IMR-90 (cell line): ENCODE data around the gene TMEM163. TPM values are rescaled to one million over a fixed set of nuclear protein-coding genes. Genes with fewer than 3 reads are reported as not detected.

Experiments used
- ATAC-seq: fragments of 200-7000 bp; cut with Tn5 transposase; 2 replicates; pipeline ENCODE4 v1.9.1; 2020; ENCODE audit warnings: low read depth, mild to moderate bottlenecking, moderate library complexity
- BruUV-seq: library from RNA; stranded (reverse); fragments of 400-500 nt; replicated peaks from 2 replicates; lab custom pipeline; 2021; lab: Mats Ljungman, UMichigan
- CTCF ChIA-PET: fragments of 300-600 bp; formaldehyde crosslinking; extraction: SDS; loops from one replicate; lab custom pipeline; 2021; ENCODE audit warnings: antibody characterized with exemption; lab: Yijun Ruan, JAX
- POLR2A ChIA-PET: fragments of 300-600 bp; sonication (Branson Sonifier 250); formaldehyde crosslinking; loops from one replicate; lab custom pipeline; 2022; ENCODE audit warnings: antibody characterized with exemption; ENCODE audit not compliant: unreplicated experiment; lab: Charles Lee
- DNase-seq: peaks from one replicate; pipeline ENCODE4 v3.0.0; 2013
- H2AFZ ChIP-seq: replicated peaks from 2 replicates; pipeline ENCODE3; 2013; ENCODE audit warnings: low read length, mild to moderate bottlenecking; ENCODE audit not compliant: poor library complexity
- H2AK5ac ChIP-seq: 2 replicates; pipeline ENCODE4 v1.6.1; 2013; ENCODE audit warnings: low read depth, low read length, inconsistent platforms
- H2AK9ac ChIP-seq: replicated peaks from 2 replicates; pipeline ENCODE3; 2013; ENCODE audit warnings: mild to moderate bottlenecking, low read depth, low read length, moderate library complexity; ENCODE audit not compliant: poor library complexity
- H2BK120ac ChIP-seq: 2 replicates; pipeline ENCODE4 v1.6.1; 2013; ENCODE audit warnings: low read depth, low read length, inconsistent platforms
- H2BK15ac ChIP-seq: 3 replicates; pipeline ENCODE4 v1.6.1; 2013; ENCODE audit warnings: low read depth, low read length, inconsistent platforms
- H2BK20ac ChIP-seq: 2 replicates; pipeline ENCODE4 v1.6.1; 2013; ENCODE audit warnings: low read depth, mild to moderate bottlenecking, inconsistent platforms, low read length, moderate library complexity
- H2BK5ac ChIP-seq: 2 replicates; pipeline ENCODE4 v1.6.1; 2013; ENCODE audit warnings: mild to moderate bottlenecking, low read depth, low read length, inconsistent platforms; ENCODE audit not compliant: poor library complexity, severe bottlenecking
- H3K14ac ChIP-seq: replicated peaks from 2 replicates; pipeline ENCODE4 v1.6.1; 2013; ENCODE audit warnings: low read depth, low read length, inconsistent platforms
- H3K18ac ChIP-seq: 2 replicates; pipeline ENCODE4 v1.6.1; 2013; ENCODE audit warnings: low read depth, low read length, control low read depth
- H3K23ac ChIP-seq: 2 replicates; pipeline ENCODE4 v1.6.1; 2013; ENCODE audit warnings: low read depth, low read length, inconsistent platforms
- H3K27ac ChIP-seq: 2 replicates; pipeline ENCODE4 v1.5.1; 2013; ENCODE audit warnings: mild to moderate bottlenecking, control low read depth, low read length; ENCODE audit not compliant: insufficient read depth
- H3K27me3 ChIP-seq: 2 replicates; pipeline ENCODE4 v1.6.1; 2013; ENCODE audit warnings: low read length; ENCODE audit not compliant: control insufficient read depth, insufficient read depth
- H3K36me3 ChIP-seq: 2 replicates; pipeline ENCODE4 v1.6.1; 2013; ENCODE audit warnings: low read length, mixed read lengths; ENCODE audit not compliant: control insufficient read depth, insufficient read depth
- H3K4ac ChIP-seq: 2 replicates; pipeline ENCODE4 v1.6.1; 2013; ENCODE audit warnings: low read depth, low read length, inconsistent platforms
- H3K4me1 ChIP-seq: 2 replicates; pipeline ENCODE4 v1.6.1; 2013; ENCODE audit warnings: low read length, mixed read lengths; ENCODE audit not compliant: control insufficient read depth, insufficient read depth
- H3K4me2 ChIP-seq: 2 replicates; pipeline ENCODE4 v1.6.1; 2013; ENCODE audit warnings: low read depth, mild to moderate bottlenecking, control low read depth, low read length, moderate library complexity
- H3K4me3 ChIP-seq: 2 replicates; pipeline ENCODE4 v1.5.1; 2013; ENCODE audit warnings: low read depth, mild to moderate bottlenecking, control low read depth, low read length, moderate library complexity; ENCODE audit not compliant: insufficient read depth
- H3K56ac ChIP-seq: 2 replicates; pipeline ENCODE4 v1.6.1; 2013; ENCODE audit warnings: low read length, inconsistent platforms; ENCODE audit not compliant: insufficient read depth; ENCODE audit errors: extremely low read depth
- H3K79me1 ChIP-seq, 2 experiments: 2 replicates each; pipeline ENCODE4 v1.6.1; 2013; ENCODE audit warnings: low read length in 2 of 2, inconsistent platforms in 1 of 2, low read depth in 1 of 2
- H3K9ac ChIP-seq: 2 replicates; pipeline ENCODE4 v1.6.1; 2013; ENCODE audit warnings: low read depth, low read length, control low read depth
- H3K9me1 ChIP-seq: 2 replicates; pipeline ENCODE4 v1.6.1; 2013; ENCODE audit warnings: low read length, inconsistent platforms; ENCODE audit not compliant: insufficient read depth
- H3K9me3 ChIP-seq: 2 replicates; pipeline ENCODE4 v1.6.1; 2013; ENCODE audit warnings: low read length; ENCODE audit not compliant: control insufficient read depth, insufficient read depth
- H4K20me1 ChIP-seq: 2 replicates; pipeline ENCODE4 v1.6.1; 2013; ENCODE audit warnings: low read length, inconsistent platforms; ENCODE audit not compliant: insufficient read depth
- H4K5ac ChIP-seq: 2 replicates; pipeline ENCODE4 v1.6.1; 2013; ENCODE audit warnings: mild to moderate bottlenecking, low read depth, low read length, control low read depth
- H4K8ac ChIP-seq, 2 experiments: 2 replicates each; pipeline ENCODE4 v1.6.1; 2013; ENCODE audit warnings: low read depth in 2 of 2, low read length in 2 of 2, control low read depth in 1 of 2, inconsistent platforms in 1 of 2
- H4K91ac ChIP-seq: 2 replicates; pipeline ENCODE4 v1.6.1; 2013; ENCODE audit warnings: low read depth, low read length, inconsistent platforms; ENCODE audit not compliant: insufficient read depth
- BHLHE40 ChIP-seq: fragments of 150-350 bp; IDR thresholded peaks from 2 replicates; pipeline ENCODE4 v1.6.1; 2016; ENCODE audit warnings: mild to moderate bottlenecking, low read depth, low read length
- CEBPB ChIP-seq: IDR thresholded peaks from 2 replicates; pipeline ENCODE4 v1.6.1; 2012; ENCODE audit warnings: low read depth, low read length, improper control_type of control experiment
- CHD1 ChIP-seq: IDR thresholded peaks from 2 replicates; pipeline ENCODE4 v1.6.1; 2012; ENCODE audit warnings: low read depth, low read length, improper control_type of control experiment
- FOS ChIP-seq: fragments of 150-350 bp; IDR thresholded peaks from 2 replicates; pipeline ENCODE4 v1.6.1; 2016; ENCODE audit warnings: low read depth, low read length
- MAFK ChIP-seq: IDR thresholded peaks from 2 replicates; pipeline ENCODE4 v1.6.1; 2012; ENCODE audit warnings: low read depth, low read length, improper control_type of control experiment
- MAZ ChIP-seq: IDR thresholded peaks from 2 replicates; pipeline ENCODE4 v1.6.1; 2012; ENCODE audit warnings: low read depth, mild to moderate bottlenecking, low read length, improper control_type of control experiment, moderate library complexity, borderline replicate concordance
- MXI1 ChIP-seq: IDR thresholded peaks from 2 replicates; pipeline ENCODE4 v1.6.1; 2012; ENCODE audit warnings: low read depth, mild to moderate bottlenecking, low read length, moderate library complexity, borderline replicate concordance
- NFE2L2 ChIP-seq: fragments of 150-350 bp; IDR thresholded peaks from 2 replicates; pipeline ENCODE4 v1.6.1; 2016; ENCODE audit warnings: low read depth, mild to moderate bottlenecking, low read length
- POLR2A ChIP-seq: IDR thresholded peaks from 2 replicates; pipeline ENCODE4 v1.6.1; 2012; ENCODE audit warnings: mild to moderate bottlenecking, low read depth, low read length
- RAD21 ChIP-seq: IDR thresholded peaks from 2 replicates; pipeline ENCODE4 v1.6.1; 2012; ENCODE audit warnings: low read length, improper control_type of control experiment
- RCOR1 ChIP-seq: IDR thresholded peaks from 2 replicates; pipeline ENCODE4 v1.6.1; 2012; ENCODE audit warnings: mild to moderate bottlenecking, low read length, improper control_type of control experiment; ENCODE audit not compliant: insufficient replicate concordance
- RFX5 ChIP-seq: IDR thresholded peaks from 2 replicates; pipeline ENCODE4 v1.8.0; 2012; ENCODE audit warnings: low read depth, mild to moderate bottlenecking, low read length, moderate library complexity
- WGBS, 2 experiments: methylation state at CpG; one replicate each; pipeline versions ENCODE4 v1.1.5 to v1.1.7; 2013; ENCODE audit warnings: missing lambda C conversion rate in 2 of 2; ENCODE audit not compliant: insufficient read length in 1 of 2; ENCODE audit errors: extremely low coverage in 2 of 2; 5-methylcytosine and 5-hydroxymethylcytosine counted together
- dilution Hi-C: fragments of 300-500 bp; cut with HindIII; formaldehyde crosslinking; loops from one replicate; pipeline ENCODE4 v1.14.3; 2018; ENCODE audit warnings: low sequenced_read_pairs; ENCODE audit not compliant: unreplicated experiment
- in situ Hi-C: fragments of 300-500 bp; cut with MboI; formaldehyde crosslinking; loops from 3 replicates; pipeline ENCODE4 v1.14.3; 2019; ENCODE audit warnings: low sequenced_read_pairs, inconsistent platforms, mixed read lengths
- intact Hi-C: fragments of 100-400 bp; cut with micrococcal nuclease; formaldehyde crosslinking; loops from 2 replicates; pipeline ENCODE4 v1.10.0; 2022
- polyA plus RNA-seq, 3 experiments: library from polyadenylated mRNA; depleted of rRNA; stranded (reverse); fragments of >200 nt; gene quantifications; 2 replicates each; pipeline ENCODE4 v1.2.3, GENCODE V29; 2012; ENCODE audit warnings: low replicate concordance in 1 of 3
- total RNA-seq: library from RNA; depleted of rRNA; stranded (reverse); fragments of >200 nt; gene quantifications from 2 replicates; pipeline ENCODE4 v1.2.3, GENCODE V29; 2012
- TF ChIP-seq, protein P1 (sequence below): fragments of 150-350 bp; IDR thresholded peaks from 2 replicates; pipeline ENCODE4 v1.6.1; 2017; ENCODE audit warnings: mild to moderate bottlenecking, antibody characterized with exemption, low read length, low read depth
- TF ChIP-seq, protein P2 (sequence below): conservative IDR thresholded peaks from 2 replicates; pipeline ENCODE4 v1.5.1; 2012; ENCODE audit warnings: mild to moderate bottlenecking, low read depth, low read length, improper control_type of control experiment
- TF ChIP-seq, protein P3 (sequence below): fragments of 150-350 bp; IDR thresholded peaks from 2 replicates; pipeline ENCODE4 v1.6.1; 2016; ENCODE audit warnings: low read depth, mild to moderate bottlenecking, low read length, moderate library complexity, borderline replicate concordance

TMEM163 gene
- total and polyA plus RNA-seq, 2 of the 4 experiments (the other 2 are of a cell fraction), result not detected

DNA sequence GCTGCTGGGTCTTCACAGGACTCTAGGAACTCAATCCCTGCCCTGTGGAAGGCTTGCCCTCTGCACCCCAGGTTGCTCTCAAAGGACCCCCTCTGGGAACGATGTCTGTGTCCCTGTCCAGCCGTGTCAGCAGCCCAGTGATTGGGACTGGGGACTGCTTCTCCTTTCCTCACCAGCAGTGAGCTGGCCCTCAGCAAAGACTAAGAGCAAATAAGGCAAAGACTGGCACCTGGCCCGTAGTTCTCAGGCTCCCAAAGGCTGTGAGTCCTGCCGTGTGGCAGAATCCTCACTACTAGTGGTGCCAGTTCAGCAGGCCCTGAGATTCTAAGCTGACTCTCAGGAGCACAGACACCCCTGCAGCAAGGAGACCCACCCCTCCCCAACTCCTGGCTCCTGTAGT, 47.8 kb downstream of the TMEM163 start:
- Histone ChIP-seq H3K14ac (no peak overlapping the region), H3K9me3 (no peaks in the 10 kb centered on the region), H2BK15ac (no peak overlapping the region), H4K91ac (no peak overlapping the region), H2AK9ac (no peak overlapping the region), H2BK120ac (no peak overlapping the region), H4K8ac (no peak overlapping the region), H3K4me2 (no peak overlapping the region), H3K4me3 (no peak overlapping the region), H2BK5ac (no peak overlapping the region), H3K36me3 (no peaks in the 10 kb centered on the region), H2BK20ac (no peak overlapping the region), H3K27ac (no peak overlapping the region), H3K56ac (no peak overlapping the region), H3K4me1 (no peaks in the 10 kb centered on the region), H4K20me1 (no peaks in the 10 kb centered on the region), H4K5ac (no peak overlapping the region), H2AFZ (no peak overlapping the region), H3K27me3 (peaks cover 2% of the 10 kb centered on the region; the same call in 1 of the 2 replicates), H3K23ac (no peak overlapping the region), H3K9me1 (no peaks in the 10 kb centered on the region), H2AK5ac (no peak overlapping the region), H3K79me1 (no peaks in the 10 kb centered on the region), H3K18ac (no peak overlapping the region), H3K4ac (no peak overlapping the region), H3K9ac (no peak overlapping the region)
- DNase-seq, result no peak
- POLR2A ChIA-PET, result no interaction called here
- dilution Hi-C loops, result no loop called here
- 20% methylated on average over 2 of the region's 4 CpGs; no CpG with 5 or more reads in 1 of the 2 experiments for WGBS, 2 experiments
- in situ Hi-C loops, result no loop called here
- intact Hi-C loops, result no loop called here
- CTCF ChIA-PET, result no interaction called here
- ATAC-seq, result no peak
- TF ChIP-seq, protein P1, sequence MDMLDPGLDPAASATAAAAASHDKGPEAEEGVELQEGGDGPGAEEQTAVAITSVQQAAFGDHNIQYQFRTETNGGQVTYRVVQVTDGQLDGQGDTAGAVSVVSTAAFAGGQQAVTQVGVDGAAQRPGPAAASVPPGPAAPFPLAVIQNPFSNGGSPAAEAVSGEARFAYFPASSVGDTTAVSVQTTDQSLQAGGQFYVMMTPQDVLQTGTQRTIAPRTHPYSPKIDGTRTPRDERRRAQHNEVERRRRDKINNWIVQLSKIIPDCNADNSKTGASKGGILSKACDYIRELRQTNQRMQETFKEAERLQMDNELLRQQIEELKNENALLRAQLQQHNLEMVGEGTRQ, result no peak
- no peak for TF ChIP-seq MXI1
- TF ChIP-seq RFX5, result no peak
- TF ChIP-seq, protein P2, sequence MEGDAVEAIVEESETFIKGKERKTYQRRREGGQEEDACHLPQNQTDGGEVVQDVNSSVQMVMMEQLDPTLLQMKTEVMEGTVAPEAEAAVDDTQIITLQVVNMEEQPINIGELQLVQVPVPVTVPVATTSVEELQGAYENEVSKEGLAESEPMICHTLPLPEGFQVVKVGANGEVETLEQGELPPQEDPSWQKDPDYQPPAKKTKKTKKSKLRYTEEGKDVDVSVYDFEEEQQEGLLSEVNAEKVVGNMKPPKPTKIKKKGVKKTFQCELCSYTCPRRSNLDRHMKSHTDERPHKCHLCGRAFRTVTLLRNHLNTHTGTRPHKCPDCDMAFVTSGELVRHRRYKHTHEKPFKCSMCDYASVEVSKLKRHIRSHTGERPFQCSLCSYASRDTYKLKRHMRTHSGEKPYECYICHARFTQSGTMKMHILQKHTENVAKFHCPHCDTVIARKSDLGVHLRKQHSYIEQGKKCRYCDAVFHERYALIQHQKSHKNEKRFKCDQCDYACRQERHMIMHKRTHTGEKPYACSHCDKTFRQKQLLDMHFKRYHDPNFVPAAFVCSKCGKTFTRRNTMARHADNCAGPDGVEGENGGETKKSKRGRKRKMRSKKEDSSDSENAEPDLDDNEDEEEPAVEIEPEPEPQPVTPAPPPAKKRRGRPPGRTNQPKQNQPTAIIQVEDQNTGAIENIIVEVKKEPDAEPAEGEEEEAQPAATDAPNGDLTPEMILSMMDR, result no peak
- no peak for TF ChIP-seq POLR2A
- no peak for TF ChIP-seq RAD21
- no peak for TF ChIP-seq FOS
- no peak for TF ChIP-seq BHLHE40
- TF ChIP-seq CHD1, result no peak
- TF ChIP-seq MAZ, result no peak
- no peak for TF ChIP-seq CEBPB
- TF ChIP-seq NFE2L2, result no peak
- no peak for TF ChIP-seq MAFK
- TF ChIP-seq RCOR1, result no peak
- TF ChIP-seq, protein P3, sequence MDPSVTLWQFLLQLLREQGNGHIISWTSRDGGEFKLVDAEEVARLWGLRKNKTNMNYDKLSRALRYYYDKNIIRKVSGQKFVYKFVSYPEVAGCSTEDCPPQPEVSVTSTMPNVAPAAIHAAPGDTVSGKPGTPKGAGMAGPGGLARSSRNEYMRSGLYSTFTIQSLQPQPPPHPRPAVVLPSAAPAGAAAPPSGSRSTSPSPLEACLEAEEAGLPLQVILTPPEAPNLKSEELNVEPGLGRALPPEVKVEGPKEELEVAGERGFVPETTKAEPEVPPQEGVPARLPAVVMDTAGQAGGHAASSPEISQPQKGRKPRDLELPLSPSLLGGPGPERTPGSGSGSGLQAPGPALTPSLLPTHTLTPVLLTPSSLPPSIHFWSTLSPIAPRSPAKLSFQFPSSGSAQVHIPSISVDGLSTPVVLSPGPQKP, result no peak
- no TSS peak for BruUV-seq
